HepG2 (cell line): ENCODE data around the gene KCNT1. TPM values are rescaled to one million over a fixed set of nuclear protein-coding genes. Genes with fewer than 3 reads are reported as not detected.

Experiments used
- ATAC-seq: fragments of 200-7000 bp; cut with Tn5 transposase; 3 replicates; pipeline ENCODE4 v1.9.1; 2020; ENCODE audit warnings: mild to moderate bottlenecking, moderate library complexity
- BruUV-seq: library from RNA; stranded (reverse); fragments of 400-500 nt; replicated peaks from 2 replicates; lab custom pipeline; 2021; lab: Mats Ljungman, UMichigan
- CTCF ChIA-PET: fragments of 300-600 bp; formaldehyde crosslinking; extraction: SDS; loops from one replicate; lab custom pipeline; 2021; ENCODE audit warnings: low total read pairs, inconsistent platforms, low intra/inter-chr PET ratio; lab: Yijun Ruan, JAX
- POLR2A ChIA-PET: fragments of 350-600 bp; sonication (Branson Sonifier 250); formaldehyde crosslinking; loops from one replicate; lab custom pipeline; 2020; ENCODE audit warnings: antibody characterized with exemption, inconsistent platforms; lab: Yijun Ruan, JAX
- DNase-seq: peaks from one replicate; pipeline ENCODE4 v3.0.0-alpha.2; 2015; ENCODE audit warnings: low spot score
- FAIRE-seq: peaks from 3 replicates; lab custom pipeline; 2011; peaks lifted over from hg19 to GRCh38; lab: Jason Lieb, UNC
- H2AFZ ChIP-seq: one replicate; pipeline ENCODE4 v1.6.1; 2011; ENCODE audit warnings: low read length, inconsistent platforms
- H3K27ac ChIP-seq: fragments of 300-600 bp; 3 replicates; pipeline ENCODE4 v1.8.0; 2011; ENCODE audit warnings: mixed run types, mild to moderate bottlenecking, mixed read lengths, low read length, inconsistent platforms; ENCODE audit not compliant: insufficient read depth; ENCODE audit errors: extremely low read length
- H3K27me3 ChIP-seq, 2 experiments: fragments of 200-600 bp in 1 of 2; 2 replicates in 1 of 2; 3 replicates in 1 of 2; pipeline versions ENCODE4 v1.6.0 to v1.8.0; 2011; ENCODE audit warnings: low read length in 2 of 2, mild to moderate bottlenecking in 2 of 2, moderate library complexity in 2 of 2, inconsistent platforms in 1 of 2; ENCODE audit not compliant: insufficient read depth in 2 of 2, control insufficient read depth in 1 of 2
- H3K36me3 ChIP-seq, 2 experiments: fragments of 200-600 bp in 1 of 2; replicated peaks in 1 of 2; 2 replicates in 1 of 2; 3 replicates in 1 of 2; pipeline versions ENCODE4 v1.5.1 to v1.8.0; 2011; ENCODE audit warnings: low read length in 2 of 2, inconsistent platforms in 1 of 2; ENCODE audit not compliant: insufficient read depth in 2 of 2, control insufficient read depth in 1 of 2
- H3K4me1 ChIP-seq: 2 replicates; pipeline ENCODE4 v1.5.1; 2012; ENCODE audit warnings: low read length, inconsistent platforms; ENCODE audit not compliant: insufficient read depth
- H3K4me2 ChIP-seq: 2 replicates; pipeline ENCODE4 v1.6.0; 2011; ENCODE audit warnings: low read depth, low read length, inconsistent platforms
- H3K4me3 ChIP-seq, 3 experiments: fragments of 200-600 bp in 1 of 3; sonication (generic), shearing (Covaris generic) in 1 of 3; replicated peaks in 1 of 3; 2 replicates each; pipeline ENCODE4 v1.5.1; 2011 to 2016; ENCODE audit warnings: low read length in 3 of 3, inconsistent platforms in 2 of 3, low read depth in 2 of 3, mild to moderate bottlenecking in 2 of 3, control low read depth in 1 of 3, mixed read lengths in 1 of 3; ENCODE audit not compliant: insufficient read depth in 1 of 3
- H3K79me2 ChIP-seq: one replicate; pipeline ENCODE4 v1.6.1; 2011; ENCODE audit warnings: low read length, inconsistent platforms; ENCODE audit not compliant: insufficient read depth
- H3K9ac ChIP-seq: 2 replicates; pipeline ENCODE4 v1.6.0; 2011; ENCODE audit warnings: mild to moderate bottlenecking, low read depth, low read length, inconsistent platforms; ENCODE audit not compliant: insufficient read depth
- H3K9me3 ChIP-seq: 2 replicates; pipeline ENCODE4 v1.5.1; 2012; ENCODE audit warnings: mild to moderate bottlenecking, low read length
- H4K20me1 ChIP-seq: 2 replicates; pipeline ENCODE4 v1.6.0; 2011; ENCODE audit warnings: inconsistent platforms, mild to moderate bottlenecking, low read length, moderate library complexity; ENCODE audit not compliant: insufficient read depth
- CBX2 ChIP-seq, 2 experiments: fragments of 200-600 bp in 1 of 2; sonication (generic); formaldehyde crosslinking in 1 of 2; IDR thresholded peaks; 2 replicates each; pipeline versions ENCODE4 v1.7.0 to v1.8.1; 2018 to 2022; ENCODE audit warnings: low read depth in 2 of 2, low read length in 1 of 2, mild to moderate bottlenecking in 1 of 2, missing genetic modification reagents in 1 of 2
- CEBPG ChIP-seq: IDR thresholded peaks from 2 replicates; pipeline ENCODE4 v1.6.1; 2016
- CENPX ChIP-seq: sonication (generic); formaldehyde crosslinking; IDR thresholded peaks from 2 replicates; pipeline ENCODE4 v1.9.0; 2021; ENCODE audit warnings: mild to moderate bottlenecking, missing genetic modification reagents, moderate library complexity
- DNMT1 ChIP-seq: sonication (generic); formaldehyde crosslinking; IDR thresholded peaks from 2 replicates; pipeline ENCODE4 v1.5.1; 2020; ENCODE audit warnings: mild to moderate bottlenecking, missing genetic modification reagents
- FIP1L1 ChIP-seq: fragments of 200-400 bp; formaldehyde crosslinking; IDR thresholded peaks from 2 replicates; pipeline ENCODE4 v1.6.1; 2018; ENCODE audit warnings: low read depth, mild to moderate bottlenecking, low read length, moderate library complexity, borderline replicate concordance; ENCODE audit not compliant: insufficient read depth
- IKZF4 ChIP-seq: sonication (generic); formaldehyde crosslinking; IDR thresholded peaks from 2 replicates; pipeline ENCODE4 v1.5.1; 2020; ENCODE audit warnings: borderline replicate concordance, mild to moderate bottlenecking, low read depth, missing genetic modification reagents; ENCODE audit errors: not compliant biosample characterization
- MBD4 ChIP-seq: IDR thresholded peaks from 2 replicates; pipeline ENCODE4 v1.6.1; 2012; ENCODE audit warnings: low read length, inconsistent platforms, borderline replicate concordance
- NFRKB ChIP-seq: fragments of 450-650 bp; IDR thresholded peaks from 2 replicates; pipeline ENCODE4 v1.6.1; 2017
- RARA ChIP-seq: IDR thresholded peaks from 2 replicates; pipeline ENCODE4 v1.6.1; 2016; ENCODE audit warnings: missing genetic modification reagents, missing compliant biosample characterization
- RBM39 ChIP-seq: fragments of 200-400 bp; formaldehyde crosslinking; IDR thresholded peaks from one replicate; pipeline ENCODE4 v1.6.1; 2018; ENCODE audit warnings: antibody characterized with exemption, mild to moderate bottlenecking, low read depth, low read length; ENCODE audit not compliant: poor library complexity, severe bottlenecking
- REPIN1 ChIP-seq: sonication (generic); formaldehyde crosslinking; IDR thresholded peaks from 2 replicates; pipeline ENCODE4 v1.8.0; 2022; ENCODE audit warnings: missing genetic modification reagents, low read depth, mild to moderate bottlenecking, borderline replicate concordance
- SKI ChIP-seq: fragments of 450-650 bp; IDR thresholded peaks from one replicate; pipeline ENCODE4 v1.6.1; 2018; ENCODE audit warnings: mild to moderate bottlenecking; ENCODE audit not compliant: partially characterized antibody
- TOPORS ChIP-seq: sonication (generic); formaldehyde crosslinking; IDR thresholded peaks from 2 replicates; pipeline ENCODE4 v1.8.0; 2023; ENCODE audit warnings: mild to moderate bottlenecking, missing genetic modification reagents
- ZFP37 ChIP-seq: sonication (generic); formaldehyde crosslinking; IDR thresholded peaks from 2 replicates; pipeline ENCODE4 v1.4.0; 2020; ENCODE audit warnings: missing genetic modification reagents, borderline replicate concordance
- ZNF430 ChIP-seq: sonication (generic); formaldehyde crosslinking; IDR thresholded peaks from 2 replicates; pipeline ENCODE4 v1.9.0; 2021; ENCODE audit warnings: mild to moderate bottlenecking, missing genetic modification reagents
- ZNF605 ChIP-seq: sonication (generic); formaldehyde crosslinking; IDR thresholded peaks from 2 replicates; pipeline ENCODE4 v1.8.0; 2022; ENCODE audit warnings: mild to moderate bottlenecking, missing genetic modification reagents
- ZSCAN31 ChIP-seq: sonication (generic); formaldehyde crosslinking; IDR thresholded peaks from 2 replicates; pipeline ENCODE4 v1.5.0; 2020; ENCODE audit warnings: low read depth, mild to moderate bottlenecking, missing genetic modification reagents
- WGBS: methylation state at CpG from one replicate; pipeline ENCODE4 v1.1.6; 2017; ENCODE audit warnings: low lambda C conversion rate; 5-methylcytosine and 5-hydroxymethylcytosine counted together
- in situ Hi-C: cut with HindIII; loops from 2 replicates; pipeline ENCODE4 v1.10.0; 2017; ENCODE audit warnings: low pct_unique_long_range_greater_than_20kb; ENCODE audit not compliant: extremely low pct_ligation_motif_present
- intact Hi-C: fragments of 100-400 bp; cut with micrococcal nuclease; formaldehyde crosslinking; loops from one replicate; pipeline ENCODE4 v1.10.0; 2022; ENCODE audit not compliant: unreplicated experiment
- polyA plus RNA-seq, 8 experiments: library from polyadenylated mRNA; depleted of rRNA in 3 of 8; stranded (reverse) in 7 of 8; unstranded in 1 of 8; fragments of >200 nt; fragmentation: Illumina TruSeq in 4 of 8; extraction: Trizol in 4 of 8; gene quantifications; 2 replicates each; pipeline versions ENCODE4 v1.2.1 to v1.2.3, GENCODE V29; 2011 to 2016; ENCODE audit warnings: low read depth in 4 of 8, missing spikeins in 1 of 8, mixed read lengths in 1 of 8; ENCODE audit not compliant: insufficient read depth in 1 of 8
- total RNA-seq, 5 experiments: library from RNA; depleted of rRNA; stranded (reverse); fragments of >200 nt; fragmentation: Illumina TruSeq; extraction: Trizol; gene quantifications; 2 replicates each; pipeline ENCODE4 v1.2.3, GENCODE V29; 2016; ENCODE audit warnings: low read depth in 1 of 5
- TF ChIP-seq, protein P1 (sequence below): sonication (generic); formaldehyde crosslinking; IDR thresholded peaks from 2 replicates; pipeline ENCODE4 v1.4.0; 2020; ENCODE audit warnings: missing genetic modification reagents, borderline replicate concordance
- TF ChIP-seq, protein P2 (sequence below): sonication (generic); formaldehyde crosslinking; IDR thresholded peaks from 2 replicates; pipeline ENCODE4 v1.8.0; 2022; ENCODE audit warnings: mild to moderate bottlenecking, missing genetic modification reagents, moderate library complexity

The KCNT1 gene
- total and polyA plus RNA-seq, 2 of the 13 experiments (the other 11 are each of a cell fraction or from before 2014, with no cell fraction given) = not detected

DNA sequence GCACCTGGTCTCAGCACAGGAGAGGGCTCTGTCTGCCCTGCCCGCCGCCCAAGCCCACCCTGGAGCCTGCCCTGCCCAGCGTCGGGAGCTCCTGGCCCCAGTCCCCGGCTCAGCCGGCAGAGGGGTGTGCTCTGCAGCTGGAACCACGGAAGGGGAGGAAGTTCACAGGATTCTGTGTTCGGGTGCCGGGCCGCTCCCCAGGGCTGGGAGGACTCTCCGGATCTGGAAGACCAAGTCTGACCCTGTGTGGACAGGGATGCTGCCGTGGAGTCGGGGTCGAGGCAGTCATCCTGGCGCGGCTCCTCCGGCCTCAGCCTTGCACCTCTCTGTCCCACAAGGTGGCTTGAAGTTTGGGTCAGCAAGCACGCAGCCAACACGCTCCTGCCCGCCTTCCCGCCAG lies 78.6 kb downstream of the KCNT1 start (continued):
- TF ChIP-seq, protein P1, sequence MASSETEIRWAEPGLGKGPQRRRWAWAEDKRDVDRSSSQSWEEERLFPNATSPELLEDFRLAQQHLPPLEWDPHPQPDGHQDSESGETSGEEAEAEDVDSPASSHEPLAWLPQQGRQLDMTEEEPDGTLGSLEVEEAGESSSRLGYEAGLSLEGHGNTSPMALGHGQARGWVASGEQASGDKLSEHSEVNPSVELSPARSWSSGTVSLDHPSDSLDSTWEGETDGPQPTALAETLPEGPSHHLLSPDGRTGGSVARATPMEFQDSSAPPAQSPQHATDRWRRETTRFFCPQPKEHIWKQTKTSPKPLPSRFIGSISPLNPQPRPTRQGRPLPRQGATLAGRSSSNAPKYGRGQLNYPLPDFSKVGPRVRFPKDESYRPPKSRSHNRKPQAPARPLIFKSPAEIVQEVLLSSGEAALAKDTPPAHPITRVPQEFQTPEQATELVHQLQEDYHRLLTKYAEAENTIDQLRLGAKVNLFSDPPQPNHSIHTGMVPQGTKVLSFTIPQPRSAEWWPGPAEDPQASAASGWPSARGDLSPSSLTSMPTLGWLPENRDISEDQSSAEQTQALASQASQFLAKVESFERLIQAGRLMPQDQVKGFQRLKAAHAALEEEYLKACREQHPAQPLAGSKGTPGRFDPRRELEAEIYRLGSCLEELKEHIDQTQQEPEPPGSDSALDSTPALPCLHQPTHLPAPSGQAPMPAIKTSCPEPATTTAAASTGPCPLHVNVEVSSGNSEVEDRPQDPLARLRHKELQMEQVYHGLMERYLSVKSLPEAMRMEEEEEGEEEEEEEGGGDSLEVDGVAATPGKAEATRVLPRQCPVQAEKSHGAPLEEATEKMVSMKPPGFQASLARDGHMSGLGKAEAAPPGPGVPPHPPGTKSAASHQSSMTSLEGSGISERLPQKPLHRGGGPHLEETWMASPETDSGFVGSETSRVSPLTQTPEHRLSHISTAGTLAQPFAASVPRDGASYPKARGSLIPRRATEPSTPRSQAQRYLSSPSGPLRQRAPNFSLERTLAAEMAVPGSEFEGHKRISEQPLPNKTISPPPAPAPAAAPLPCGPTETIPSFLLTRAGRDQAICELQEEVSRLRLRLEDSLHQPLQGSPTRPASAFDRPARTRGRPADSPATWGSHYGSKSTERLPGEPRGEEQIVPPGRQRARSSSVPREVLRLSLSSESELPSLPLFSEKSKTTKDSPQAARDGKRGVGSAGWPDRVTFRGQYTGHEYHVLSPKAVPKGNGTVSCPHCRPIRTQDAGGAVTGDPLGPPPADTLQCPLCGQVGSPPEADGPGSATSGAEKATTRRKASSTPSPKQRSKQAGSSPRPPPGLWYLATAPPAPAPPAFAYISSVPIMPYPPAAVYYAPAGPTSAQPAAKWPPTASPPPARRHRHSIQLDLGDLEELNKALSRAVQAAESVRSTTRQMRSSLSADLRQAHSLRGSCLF (CRISPR knock-in tag) = no peak

DNA sequence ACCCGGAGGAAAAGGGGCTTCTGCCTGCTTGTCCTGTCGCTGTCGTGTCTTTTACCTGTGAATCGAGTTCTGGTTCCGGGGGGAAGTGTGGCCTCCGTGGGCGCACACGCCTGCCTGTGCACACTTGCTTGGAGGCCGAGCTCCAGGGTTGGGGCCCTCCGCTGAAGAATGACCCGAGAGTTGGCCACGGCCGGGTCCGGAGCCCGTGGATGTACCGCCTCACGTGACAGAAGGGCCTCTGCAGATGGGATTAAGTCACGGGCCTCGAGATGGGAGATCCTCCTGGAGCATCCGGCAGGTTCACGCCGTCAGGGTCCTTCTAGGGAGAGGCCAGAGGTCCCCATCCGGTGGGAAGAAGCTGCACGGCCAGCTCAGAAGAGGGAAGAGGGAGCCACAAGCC lies 81.0 kb downstream of the KCNT1 start:
- Histone ChIP-seq H3K9me3 (no peaks in the 10 kb centered on the region), H3K4me3 (no peak overlapping the region), H3K9ac (no peak overlapping the region), H2AFZ (no peak overlapping the region), H3K4me1 (no peaks in the 10 kb centered on the region), H3K27ac (no peak overlapping the region), H3K36me3 (no peaks in the 10 kb centered on the region), H3K27me3 (peaks cover 25 to 80% of the 10 kb centered on the region in 2 experiments), H4K20me1 (no peaks in the 10 kb centered on the region), H3K79me2 (no peaks in the 10 kb centered on the region), H3K4me2 (no peak overlapping the region)
- BruUV-seq = no TSS peak
- FAIRE-seq (no peak), ATAC-seq (no peak), DNase-seq (no peak)
- intact Hi-C loops (no loop called here), in situ Hi-C loops (no loop called here)
- ChIA-PET CTCF (no interaction called here), POLR2A (no interaction called here)
- 40% methylated on average over 12 of the region's 24 CpGs for WGBS
- TF ChIP-seq CENPX (CRISPR knock-in tag) = no peak
- TF ChIP-seq SKI = no peak
- TF ChIP-seq CEBPG (CRISPR knock-in tag) = no peak
- TF ChIP-seq ZSCAN31 (CRISPR knock-in tag) = no peak
- no peak for TF ChIP-seq TOPORS (CRISPR knock-in tag)
- no peak for TF ChIP-seq ZFP37 (CRISPR knock-in tag)
- TF ChIP-seq ZNF605 = no peak
- TF ChIP-seq IKZF4 = no peak
- no peak for TF ChIP-seq DNMT1
- TF ChIP-seq MBD4 = no peak
- TF ChIP-seq NFRKB = no peak
- TF ChIP-seq, protein P2, sequence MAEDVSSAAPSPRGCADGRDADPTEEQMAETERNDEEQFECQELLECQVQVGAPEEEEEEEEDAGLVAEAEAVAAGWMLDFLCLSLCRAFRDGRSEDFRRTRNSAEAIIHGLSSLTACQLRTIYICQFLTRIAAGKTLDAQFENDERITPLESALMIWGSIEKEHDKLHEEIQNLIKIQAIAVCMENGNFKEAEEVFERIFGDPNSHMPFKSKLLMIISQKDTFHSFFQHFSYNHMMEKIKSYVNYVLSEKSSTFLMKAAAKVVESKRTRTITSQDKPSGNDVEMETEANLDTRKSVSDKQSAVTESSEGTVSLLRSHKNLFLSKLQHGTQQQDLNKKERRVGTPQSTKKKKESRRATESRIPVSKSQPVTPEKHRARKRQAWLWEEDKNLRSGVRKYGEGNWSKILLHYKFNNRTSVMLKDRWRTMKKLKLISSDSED (CRISPR knock-in tag) = no peak
- TF ChIP-seq FIP1L1 = no peak
- no peak for TF ChIP-seq ZNF430 (CRISPR knock-in tag)
- no peak for TF ChIP-seq REPIN1 (CRISPR knock-in tag)
- TF ChIP-seq CBX2 (IDR thresholded peaks at IDR 0.05; ENCODE audit: low read depth, low read length) = no peak
- no peak for TF ChIP-seq CBX2 (CRISPR knock-in tag; IDR thresholded peaks at IDR 0.05; ENCODE audit: low read depth)
- no peak for TF ChIP-seq RARA (CRISPR knock-in tag)
- TF ChIP-seq RBM39 = no peak
